Vagina (tissue), 2 donors: ENCODE results near the gene CMSS1.

Experiments
- POLR2AphosphoS5 ChIP-seq, 2 donors: sonication (generic); formaldehyde crosslinking; IDR thresholded peaks; one replicate each; pipeline ENCODE4 v1.9.0; 2017; ENCODE audit warnings: antibody characterized with exemption in 2 of 2, mild to moderate bottlenecking in 2 of 2, low read depth in 1 of 2; ENCODE audit not compliant: insufficient read depth in 1 of 2
- TF ChIP-seq, protein P1 (sequence below), 3 experiments: fragments of 450-650 bp in 2 of 3; fragments of 200-600 bp in 1 of 3; sonication (generic) in 1 of 3; IDR thresholded peaks; one replicate each; pipeline ENCODE4 v1.5.1; 2017 to 2019; ENCODE audit warnings: antibody characterized with exemption in 3 of 3, mild to moderate bottlenecking in 2 of 3, moderate library complexity in 2 of 3

DNA sequence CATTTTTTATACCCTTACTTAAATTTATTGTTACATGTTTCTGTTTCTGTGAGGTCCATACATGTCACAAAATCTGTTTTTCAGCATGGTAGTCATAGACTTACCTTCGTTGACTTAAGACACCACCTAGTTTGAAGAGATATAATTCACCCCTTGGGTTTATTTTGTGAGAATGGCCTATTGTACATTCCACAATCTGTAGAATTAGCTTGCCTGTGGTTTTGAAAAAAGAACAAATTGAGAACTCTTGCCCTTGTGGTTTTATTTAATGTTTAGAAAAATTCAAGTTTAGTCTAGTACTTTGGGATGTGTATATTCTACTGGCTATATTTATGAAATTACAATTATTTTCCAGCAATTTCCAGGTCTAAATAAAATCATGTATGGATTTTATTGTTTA lies 265.1 kb downstream of the CMSS1 start:
- TF ChIP-seq, protein P1, sequence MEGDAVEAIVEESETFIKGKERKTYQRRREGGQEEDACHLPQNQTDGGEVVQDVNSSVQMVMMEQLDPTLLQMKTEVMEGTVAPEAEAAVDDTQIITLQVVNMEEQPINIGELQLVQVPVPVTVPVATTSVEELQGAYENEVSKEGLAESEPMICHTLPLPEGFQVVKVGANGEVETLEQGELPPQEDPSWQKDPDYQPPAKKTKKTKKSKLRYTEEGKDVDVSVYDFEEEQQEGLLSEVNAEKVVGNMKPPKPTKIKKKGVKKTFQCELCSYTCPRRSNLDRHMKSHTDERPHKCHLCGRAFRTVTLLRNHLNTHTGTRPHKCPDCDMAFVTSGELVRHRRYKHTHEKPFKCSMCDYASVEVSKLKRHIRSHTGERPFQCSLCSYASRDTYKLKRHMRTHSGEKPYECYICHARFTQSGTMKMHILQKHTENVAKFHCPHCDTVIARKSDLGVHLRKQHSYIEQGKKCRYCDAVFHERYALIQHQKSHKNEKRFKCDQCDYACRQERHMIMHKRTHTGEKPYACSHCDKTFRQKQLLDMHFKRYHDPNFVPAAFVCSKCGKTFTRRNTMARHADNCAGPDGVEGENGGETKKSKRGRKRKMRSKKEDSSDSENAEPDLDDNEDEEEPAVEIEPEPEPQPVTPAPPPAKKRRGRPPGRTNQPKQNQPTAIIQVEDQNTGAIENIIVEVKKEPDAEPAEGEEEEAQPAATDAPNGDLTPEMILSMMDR (IDR thresholded peaks at IDR 0.05), result no peak
- no peak for TF ChIP-seq POLR2AphosphoS5 (IDR thresholded peaks at IDR 0.05; ENCODE audit: insufficient read depth in 1 of 2, low read depth in 1 of 2)
